ENCODE measurements around the gene C5AR2.

Gene C5AR2

DNA sequence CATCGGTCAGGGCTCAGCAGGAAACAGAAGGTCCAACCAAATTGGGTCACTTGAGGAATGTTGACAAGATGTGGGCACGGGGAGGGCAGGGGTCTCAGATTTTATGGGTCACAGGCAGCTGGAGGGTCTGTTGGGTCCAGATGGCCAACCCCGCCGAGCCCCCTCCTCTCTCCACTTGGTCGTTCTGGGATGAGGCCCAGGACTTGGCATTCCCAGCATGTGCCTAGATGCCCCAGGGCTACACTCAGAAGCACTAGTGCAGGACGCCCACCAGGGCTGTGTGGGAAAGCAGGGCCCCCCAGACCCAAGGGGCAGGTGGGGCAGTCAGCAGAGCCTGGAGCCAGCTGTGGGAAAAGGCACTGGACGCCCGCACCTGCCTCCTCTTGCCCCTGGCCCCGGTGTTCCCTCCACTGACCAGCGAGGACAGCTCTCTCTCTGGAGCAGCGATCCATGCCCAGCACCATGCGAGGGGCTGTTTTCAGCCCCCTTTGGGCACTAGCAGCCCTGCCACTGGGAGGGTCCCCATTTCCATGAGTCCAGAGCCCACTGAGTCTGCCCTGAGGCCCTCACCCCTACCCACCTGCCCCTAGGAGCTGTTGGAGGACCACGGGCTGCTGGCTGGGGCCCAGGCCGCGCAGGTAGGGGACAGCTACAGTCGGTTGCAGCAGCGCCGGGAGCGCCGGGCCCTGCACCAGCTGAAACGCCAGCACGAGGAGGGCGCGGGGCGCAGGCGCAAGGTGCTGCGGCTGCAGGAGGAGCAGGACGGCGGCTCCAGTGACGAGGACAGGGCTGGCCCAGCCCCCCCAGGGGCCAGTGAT, 43.1 kb downstream of the C5AR2 start:
- no peak overlapping the region for H3K4me3 ChIP-seq (ENCODE audit: low read depth, low read length)
- TF ChIP-seq, protein P1, sequence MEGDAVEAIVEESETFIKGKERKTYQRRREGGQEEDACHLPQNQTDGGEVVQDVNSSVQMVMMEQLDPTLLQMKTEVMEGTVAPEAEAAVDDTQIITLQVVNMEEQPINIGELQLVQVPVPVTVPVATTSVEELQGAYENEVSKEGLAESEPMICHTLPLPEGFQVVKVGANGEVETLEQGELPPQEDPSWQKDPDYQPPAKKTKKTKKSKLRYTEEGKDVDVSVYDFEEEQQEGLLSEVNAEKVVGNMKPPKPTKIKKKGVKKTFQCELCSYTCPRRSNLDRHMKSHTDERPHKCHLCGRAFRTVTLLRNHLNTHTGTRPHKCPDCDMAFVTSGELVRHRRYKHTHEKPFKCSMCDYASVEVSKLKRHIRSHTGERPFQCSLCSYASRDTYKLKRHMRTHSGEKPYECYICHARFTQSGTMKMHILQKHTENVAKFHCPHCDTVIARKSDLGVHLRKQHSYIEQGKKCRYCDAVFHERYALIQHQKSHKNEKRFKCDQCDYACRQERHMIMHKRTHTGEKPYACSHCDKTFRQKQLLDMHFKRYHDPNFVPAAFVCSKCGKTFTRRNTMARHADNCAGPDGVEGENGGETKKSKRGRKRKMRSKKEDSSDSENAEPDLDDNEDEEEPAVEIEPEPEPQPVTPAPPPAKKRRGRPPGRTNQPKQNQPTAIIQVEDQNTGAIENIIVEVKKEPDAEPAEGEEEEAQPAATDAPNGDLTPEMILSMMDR (IDR thresholded peaks at IDR 0.05; ENCODE audit: control insufficient read depth, extremely low read depth, insufficient read depth): no peak
- no peak for DNase-seq (ENCODE audit: low read depth)

DNA sequence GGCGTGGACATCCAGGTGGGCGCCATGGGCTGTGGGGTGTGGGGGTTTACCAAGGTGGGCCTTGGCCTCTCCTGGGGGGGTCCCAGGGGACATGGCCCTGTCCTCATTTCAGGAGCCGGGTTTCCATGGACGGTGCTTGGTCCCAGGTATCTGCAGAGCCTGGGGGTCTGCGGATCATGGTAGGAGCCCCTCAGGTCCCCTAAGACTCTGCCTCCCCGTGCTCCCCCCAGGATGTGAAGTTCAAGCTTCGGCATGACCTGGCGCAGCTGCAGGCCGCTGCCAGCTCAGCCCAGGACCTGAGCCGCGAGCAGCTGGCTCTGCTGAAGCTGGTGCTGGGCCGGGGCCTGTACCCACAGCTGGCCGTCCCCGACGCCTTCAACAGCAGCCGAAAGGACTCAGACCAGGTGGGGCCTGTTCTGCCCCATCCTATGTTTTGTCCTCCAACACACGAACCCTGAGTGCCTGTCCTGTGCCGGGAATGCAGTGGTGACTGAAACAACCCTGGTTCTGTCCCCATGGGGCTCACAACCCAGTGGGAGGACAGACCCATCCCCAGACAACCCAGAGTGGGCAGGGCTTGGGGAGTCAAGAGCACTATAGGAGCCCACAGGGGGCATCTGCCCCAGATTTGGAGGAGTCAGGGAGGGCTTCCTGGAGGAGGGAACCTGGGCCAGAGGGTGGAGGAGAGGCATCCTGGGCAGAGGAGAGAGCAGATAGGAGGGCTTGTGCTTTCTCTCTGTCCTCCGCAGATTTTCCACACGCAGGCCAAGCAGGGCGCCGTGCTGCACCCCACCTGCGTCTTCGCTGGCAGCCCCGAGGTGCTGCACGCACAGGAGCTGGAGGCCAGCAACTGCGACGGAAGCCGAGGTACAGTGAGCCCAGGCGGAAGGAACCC, 44.0 kb downstream of the C5AR2 start:
- TF ChIP-seq, protein P1 (IDR thresholded peaks at IDR 0.05; ENCODE audit: control insufficient read depth, extremely low read depth, insufficient read depth): no peak
- DNase-seq (ENCODE audit: low read depth): no peak
- no peak overlapping the region for H3K4me3 ChIP-seq (ENCODE audit: low read depth, low read length)

DNA sequence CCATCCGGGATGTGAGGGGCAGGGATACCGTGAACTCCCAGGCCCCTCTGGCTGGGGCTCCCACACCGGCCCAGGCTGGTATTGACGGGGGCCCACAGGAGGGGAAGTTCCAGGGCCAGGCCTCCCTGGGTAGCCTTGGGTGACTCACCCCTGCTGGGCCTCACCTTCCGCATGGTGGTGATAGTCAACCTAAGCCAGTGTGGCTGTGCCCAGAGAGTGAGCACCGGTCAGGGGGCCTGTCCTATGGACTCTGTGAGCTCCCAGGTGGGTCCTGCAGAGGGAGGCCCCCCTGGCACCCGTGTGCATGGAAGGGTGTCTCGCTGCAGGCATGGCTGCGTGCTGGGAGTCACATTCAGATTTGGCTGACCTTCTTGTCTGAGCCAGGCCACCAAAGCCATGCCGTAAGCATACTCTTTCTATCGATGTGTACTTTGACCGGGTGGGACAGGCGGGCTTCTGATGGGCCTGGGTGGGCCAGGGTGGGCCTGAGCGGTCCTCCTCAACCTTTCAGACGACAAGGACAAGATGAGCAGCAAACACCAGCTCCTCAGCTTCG, 44.7 kb downstream of the C5AR2 start:
- no peak for DNase-seq (ENCODE audit: low read depth)
- TF ChIP-seq, protein P1 (IDR thresholded peaks at IDR 0.05; ENCODE audit: control insufficient read depth, extremely low read depth, insufficient read depth): no peak
- H3K4me3 ChIP-seq (ENCODE audit: low read depth, low read length): no peak overlapping the region

DNA sequence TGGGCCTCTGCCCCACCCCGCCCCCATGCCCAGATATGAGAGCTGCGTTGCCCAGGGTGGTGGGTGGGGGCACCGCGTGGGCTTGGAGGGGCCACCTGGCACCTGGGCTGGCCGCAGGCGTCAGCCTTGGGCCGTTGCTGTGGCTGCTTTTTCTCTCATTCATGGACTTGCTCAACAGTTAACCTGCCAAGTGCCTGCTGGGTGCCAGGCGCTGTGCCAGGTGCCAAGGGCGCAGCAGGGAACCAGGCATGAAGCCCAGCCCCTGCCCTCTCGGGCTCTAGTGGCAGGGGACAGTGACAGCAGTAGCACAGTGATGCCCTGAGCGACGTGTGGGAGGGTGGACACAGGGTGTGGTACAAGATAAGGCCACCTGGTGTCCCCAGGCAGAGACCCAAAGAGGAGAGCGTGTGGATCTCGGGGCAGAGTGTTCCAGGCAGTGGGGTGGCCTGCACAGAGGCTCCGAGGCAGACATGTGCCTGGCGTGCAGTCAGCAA, 45.3 kb downstream of the C5AR2 start:
- H3K4me3 ChIP-seq (ENCODE audit: low read depth, low read length): no peak overlapping the region
- TF ChIP-seq, protein P1 (IDR thresholded peaks at IDR 0.05; ENCODE audit: control insufficient read depth, extremely low read depth, insufficient read depth): no peak
- peak; percentile 46 for DNase-seq (ENCODE audit: low read depth)

DNA sequence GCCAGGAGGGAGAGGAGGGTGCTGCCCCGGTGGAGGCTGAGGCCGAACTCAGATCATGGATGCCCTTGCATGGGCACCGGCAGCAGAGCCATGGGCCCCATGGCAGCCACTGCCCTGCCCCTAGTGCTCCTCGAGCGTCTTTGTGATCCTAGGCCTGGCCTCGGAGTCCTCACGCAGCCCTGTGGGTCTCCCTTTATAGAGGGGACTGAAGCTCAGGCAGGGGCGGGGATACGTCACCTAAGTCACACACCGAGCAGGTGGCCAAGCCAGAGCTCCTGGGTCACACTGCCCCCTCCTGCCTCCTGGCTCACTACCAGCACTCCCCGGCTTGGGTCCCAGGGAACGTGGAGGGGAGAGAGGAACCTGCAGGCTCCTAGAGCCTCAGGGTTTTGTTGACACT, 45.8 kb downstream of the C5AR2 start:
- DNase-seq (ENCODE audit: low read depth): no peak
- TF ChIP-seq, protein P1 (IDR thresholded peaks at IDR 0.05; ENCODE audit: control insufficient read depth, extremely low read depth, insufficient read depth): no peak
- no peak overlapping the region for H3K4me3 ChIP-seq (ENCODE audit: low read depth, low read length)

DNA sequence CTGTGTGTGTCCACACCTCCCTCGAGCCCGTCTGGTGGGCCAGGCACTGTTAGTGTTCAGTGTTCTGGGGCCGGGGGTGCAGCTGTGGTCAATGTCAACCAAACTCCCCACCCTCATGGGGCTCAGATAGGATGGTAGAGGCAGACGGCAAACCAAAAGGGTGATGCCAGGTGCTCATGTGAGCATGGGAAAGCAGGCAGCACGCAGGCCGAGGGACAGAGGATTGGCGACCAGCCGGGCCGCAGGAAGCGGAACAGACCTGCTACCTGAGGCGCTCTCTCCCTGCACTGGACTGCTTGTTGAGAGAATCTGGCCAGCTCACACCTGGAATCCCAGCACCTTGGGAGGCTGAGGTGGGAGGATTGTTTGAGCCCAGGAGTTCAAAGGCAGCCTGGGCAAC, 46.3 kb downstream of the C5AR2 start:
- no peak for DNase-seq (ENCODE audit: low read depth)
- H3K4me3 ChIP-seq (ENCODE audit: low read depth, low read length): no peak overlapping the region
- TF ChIP-seq, protein P1 (IDR thresholded peaks at IDR 0.05; ENCODE audit: control insufficient read depth, extremely low read depth, insufficient read depth): no peak

All from LNCaP clone FGC (cell line).